Measurements from ENCODE around the gene EFNA1. TPM values are rescaled to one million over a fixed set of nuclear protein-coding genes. Genes with fewer than 3 reads are reported as not detected.
"Not testable (repeated sequence)": the region's sequence is repeated elsewhere in the genome, so short reads cannot be mapped to it uniquely, and the experiment has no call there.

EFNA1 gene
- total and polyA plus RNA-seq, 7 donors = 15.5 to 112 (median 22.5) TPM

GRCh38 chr1:155145491-155145890, 17.8 kb downstream of the EFNA1 start:
- Histone ChIP-seq H3K27ac (no peak overlapping the region), H3K27me3 (no peaks in the 10 kb centered on the region), H3K36me3 (no peaks in the 10 kb centered on the region), H3K4me1 (peaks cover 0 to 2% (median under 1%) of the 10 kb centered on the region in 4 donors), H3K9me3 (no peaks in the 10 kb centered on the region), H3K4me3 (no peak overlapping the region)
- 74 to 90% methylated on average over 3 of the region's 3 CpGs for WGBS, 2 donors
- no peak for DNase-seq
- TF ChIP-seq POLR2A (IDR thresholded peaks at IDR 0.05) = no peak
- TF ChIP-seq EP300 (IDR thresholded peaks at IDR 0.05) = no peak
- TF ChIP-seq POLR2AphosphoS5 (IDR thresholded peaks at IDR 0.05) = no peak
- TF ChIP-seq CTCF (IDR thresholded peaks at IDR 0.05) = no peak
- intact Hi-C loops (cut with DNase I) = no loop called here

GRCh38 chr1:155155996-155156643, 28.4 kb downstream of the EFNA1 start:
- WGBS, 2 donors = 69 to 79% methylated on average over 3 of the region's 3 CpGs
- H3K27ac ChIP-seq; H3K9me3 ChIP-seq; H3K4me1 ChIP-seq; H3K36me3 ChIP-seq; H3K27me3 ChIP-seq; DNase-seq; intact Hi-C loops (cut with DNase I); H3K4me3 ChIP-seq: not testable (repeated sequence)

- intact Hi-C loops (cut with DNase I) = no loop called here
- WGBS, 2 donors = 71 to 77% methylated on average over 1 of the region's 1 CpG
- Histone ChIP-seq H3K27me3 (no peaks in the 10 kb centered on the region), H3K4me3 (no peak overlapping the region), H3K4me1 (no peaks in the 10 kb centered on the region), H3K36me3 (no peaks in the 10 kb centered on the region), H3K9me3 (no peaks in the 10 kb centered on the region), H3K27ac (no peak overlapping the region)
- no peak for TF ChIP-seq POLR2A (IDR thresholded peaks at IDR 0.05)
- no peak for TF ChIP-seq EP300 (IDR thresholded peaks at IDR 0.05)
- TF ChIP-seq POLR2AphosphoS5 (IDR thresholded peaks at IDR 0.05) = no peak
- no peak for TF ChIP-seq CTCF (IDR thresholded peaks at IDR 0.05)
- peak; percentile 24 for DNase-seq
Measured at GRCh38 chr1:155158991-155159390, 31.3 kb downstream of the EFNA1 start.

- Histone ChIP-seq H3K36me3 (no peaks in the 10 kb centered on the region), H3K4me1 (no peaks in the 10 kb centered on the region), H3K27ac (no peak overlapping the region), H3K27me3 (no peaks in the 10 kb centered on the region), H3K9me3 (no peaks in the 10 kb centered on the region), H3K4me3 (no peak overlapping the region)
- DNase-seq = peak; percentile 34
- no peak for TF ChIP-seq EP300 (IDR thresholded peaks at IDR 0.05)
- no peak for TF ChIP-seq POLR2A (IDR thresholded peaks at IDR 0.05)
- no peak for TF ChIP-seq CTCF (IDR thresholded peaks at IDR 0.05)
- intact Hi-C loops (cut with DNase I) = no loop called here
- 80 to 89% methylated on average over 8 of the region's 8 CpGs for WGBS, 2 donors
Measured at GRCh38 chr1:155160128-155160527, 32.5 kb downstream of the EFNA1 start.

GRCh38 chr1:155162631-155163030, 35.0 kb downstream of the EFNA1 start:
- H3K36me3 ChIP-seq; intact Hi-C loops (cut with DNase I); H3K27ac ChIP-seq; H3K9me3 ChIP-seq; H3K27me3 ChIP-seq; H3K4me3 ChIP-seq: not testable (repeated sequence)
- DNase-seq = peak; percentile 27
- WGBS, 2 donors = 97 to 98% methylated on average over 6 of the region's 6 CpGs
- H3K4me1 ChIP-seq = peaks cover 0 to 16% (median 13%) of the 10 kb centered on the region in 4 donors

GRCh38 chr1:155163785-155164184, 36.1 kb downstream of the EFNA1 start:
- H3K36me3 ChIP-seq; H3K4me3 ChIP-seq; H3K27ac ChIP-seq; intact Hi-C loops (cut with DNase I); DNase-seq; H3K9me3 ChIP-seq; H3K27me3 ChIP-seq: not testable (repeated sequence)
- WGBS, 2 donors = 97 to 99% methylated on average over 4 of the region's 4 CpGs
- H3K4me1 ChIP-seq = peaks cover 0 to 21% (median 18%) of the 10 kb centered on the region in 4 donors

- H3K27me3 ChIP-seq, H3K9me3 ChIP-seq, H3K27ac ChIP-seq, H3K4me3 ChIP-seq, DNase-seq: not testable (repeated sequence)
- peaks cover 7 to 12% (median 8%) of the 10 kb centered on the region in 4 donors for H3K36me3 ChIP-seq
- H3K4me1 ChIP-seq = peaks cover 0 to 21% (median 18%) of the 10 kb centered on the region in 4 donors
- 94 to 95% methylated on average over 11 of the region's 11 CpGs for WGBS, 2 donors
- intact Hi-C loops (cut with DNase I) = loop anchor here (5.0 kb wide), 1 partner anchor 37 kb away; the partner anchor contains the start of gene EFNA1
Measured at GRCh38 chr1:155164625-155165024, 36.9 kb downstream of the EFNA1 start.

All from sigmoid colon (tissue), 7 donors.